ENCODE results near the gene TSPAN7.

Gene TSPAN7

DNA sequence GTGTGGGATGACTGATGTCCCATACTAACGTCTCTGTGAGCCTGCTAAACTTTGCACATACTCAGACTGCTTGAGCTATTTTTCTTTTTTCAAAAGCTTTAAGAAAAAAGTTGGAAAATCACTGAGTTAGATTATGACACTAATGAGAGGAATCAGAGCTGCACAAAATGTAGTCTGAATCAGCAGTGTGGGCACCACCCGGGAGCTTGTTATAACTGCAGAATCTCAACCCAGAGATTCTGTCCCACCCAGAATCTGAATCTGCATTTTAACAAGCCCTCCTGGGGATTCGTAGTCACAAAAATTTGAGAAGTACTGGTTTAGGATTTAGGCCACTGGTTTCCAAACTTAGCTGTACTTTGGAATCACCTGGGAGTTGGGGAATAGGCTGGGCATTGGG is 137.8 kb downstream of the TSPAN7 start:
- no peak for DNase-seq

GRCh38 chrX:38699696-38700095 is 138.4 kb downstream of the TSPAN7 start:
- no peak for DNase-seq

DNA sequence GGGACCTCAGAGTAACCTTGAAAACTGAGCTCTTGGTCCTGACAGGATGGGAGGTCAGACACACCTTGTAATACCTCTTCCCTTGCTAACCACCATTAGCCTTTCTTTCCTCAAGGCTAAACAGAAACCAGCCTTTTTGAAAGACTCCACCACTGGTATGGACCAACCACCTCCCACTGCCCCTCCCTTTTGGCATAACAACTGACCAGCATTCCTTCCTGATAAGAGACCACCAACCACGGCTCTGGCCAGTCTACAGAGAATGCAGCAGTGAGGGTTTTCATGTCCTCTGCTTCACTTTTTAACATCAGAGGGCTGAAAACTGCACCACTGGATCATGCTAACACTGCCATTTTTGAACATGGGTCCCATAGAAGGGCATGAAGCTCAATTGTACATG is 139.7 kb downstream of the TSPAN7 start:
- DNase-seq: no peak

GRCh38 chrX:38704146-38704882 is 143.0 kb downstream of the TSPAN7 start:
- DNase-seq: no peak

GRCh38 chrX:38717871-38718270 is 156.5 kb downstream of the TSPAN7 start:
- DNase-seq: no peak

DNA sequence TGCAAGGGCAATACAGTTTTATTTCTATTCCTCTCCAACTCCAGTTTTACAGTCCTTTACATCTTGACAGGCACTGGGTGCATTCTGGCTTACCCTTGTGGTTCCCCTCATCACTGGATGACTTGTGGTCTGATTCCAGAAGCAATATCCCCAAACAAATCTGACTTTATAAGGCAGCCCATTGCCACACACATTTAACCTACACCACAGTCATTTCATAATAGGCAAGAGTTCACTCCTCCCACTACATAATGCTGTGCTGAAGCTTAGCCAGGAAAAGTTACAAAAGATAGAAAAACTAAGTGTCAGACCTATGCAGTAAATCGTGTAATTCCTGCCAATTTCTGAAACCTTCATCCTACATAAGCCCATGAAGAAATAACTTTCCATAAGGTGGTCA is 157.0 kb downstream of the TSPAN7 start:
- no peak for DNase-seq

- no peak for DNase-seq
Measured at GRCh38 chrX:38726612-38727011, 165.3 kb downstream of the TSPAN7 start.

GRCh38 chrX:38727668-38728067 is 166.3 kb downstream of the TSPAN7 start:
- DNase-seq: no peak

GRCh38 chrX:38732866-38733265 is 171.5 kb downstream of the TSPAN7 start:
- no peak for DNase-seq

Measured in cerebellar nuclear complex (tissue), 1 donor.